Smooth muscle cell (in vitro differentiated cells): ENCODE results near the gene ENHO. TPM values are rescaled to one million over a fixed set of nuclear protein-coding genes. Genes with fewer than 3 reads are reported as not detected.

ENCODE experiments used
- DNase-seq: peaks from one replicate; lab custom pipeline; 2025; ENCODE audit not compliant: unreplicated experiment; lab: John Stamatoyannopoulos, UW
- H2AFZ ChIP-seq: fragments of 200-600 bp; sonication (generic); 2 replicates; pipeline ENCODE4 v1.6.0; 2016; ENCODE audit warnings: antibody characterized with exemption, low read depth, mild to moderate bottlenecking
- H3F3A ChIP-seq: fragments of 200-600 bp; sonication (generic); 2 replicates; pipeline ENCODE4 v1.6.0; 2017; ENCODE audit warnings: antibody characterized with exemption, low read depth
- H3K27ac ChIP-seq: fragments of 200-600 bp; sonication (generic); 2 replicates; pipeline ENCODE4 v1.5.1; 2016; ENCODE audit warnings: low read depth, mild to moderate bottlenecking
- H3K27me3 ChIP-seq: fragments of 200-600 bp; sonication (generic); 2 replicates; pipeline ENCODE4 v1.6.1; 2016; ENCODE audit warnings: low read depth, mild to moderate bottlenecking
- H3K36me3 ChIP-seq: fragments of 200-600 bp; sonication (generic); 2 replicates; pipeline ENCODE4 v1.5.1; 2016; ENCODE audit warnings: low read depth
- H3K4me1 ChIP-seq: fragments of 200-600 bp; sonication (generic); 2 replicates; pipeline ENCODE4 v1.5.1; 2016; ENCODE audit warnings: low read depth
- H3K4me2 ChIP-seq: fragments of 200-600 bp; sonication (generic); 2 replicates; pipeline ENCODE4 v1.6.0; 2016; ENCODE audit warnings: mild to moderate bottlenecking
- H3K4me3 ChIP-seq: fragments of 200-600 bp; sonication (generic); 2 replicates; pipeline ENCODE4 v1.5.1; 2016; ENCODE audit warnings: mild to moderate bottlenecking
- H3K79me2 ChIP-seq: fragments of 200-600 bp; sonication (generic); 2 replicates; pipeline ENCODE4 v1.6.0; 2016; ENCODE audit warnings: low read depth, mild to moderate bottlenecking
- H3K9ac ChIP-seq: fragments of 200-600 bp; sonication (generic); 2 replicates; pipeline ENCODE4 v1.6.0; 2016; ENCODE audit warnings: low read depth
- H3K9me3 ChIP-seq: fragments of 200-600 bp; sonication (generic); replicated peaks from 2 replicates; pipeline ENCODE4 v1.5.1; 2016; ENCODE audit warnings: low read depth
- H4K20me1 ChIP-seq: fragments of 200-600 bp; sonication (generic); 2 replicates; pipeline ENCODE4 v1.6.0; 2016; ENCODE audit warnings: low read depth
- WGBS: methylation state at CpG from one replicate; pipeline ENCODE4 v1.1.7; 2016; ENCODE audit warnings: low lambda C conversion rate; 5-methylcytosine and 5-hydroxymethylcytosine counted together
- polyA plus RNA-seq: library from polyadenylated mRNA; unstranded; fragments of >200 nt; fragmentation: Nextera tagmentation; extraction: Ambion mirVana; gene quantifications from 2 replicates; pipeline ENCODE4 v1.2.1, GENCODE V29; 2016
- total RNA-seq: library from RNA; depleted of rRNA; stranded (reverse); fragments of >200 nt; gene quantifications from 2 replicates; pipeline ENCODE4 v1.2.3, GENCODE V29; 2014
- TF ChIP-seq, protein P1 (sequence below): fragments of 200-600 bp; sonication (generic); IDR thresholded peaks from 2 replicates; pipeline ENCODE4 v1.5.1; 2017; ENCODE audit warnings: borderline replicate concordance, mild to moderate bottlenecking, antibody characterized with exemption; ENCODE audit not compliant: insufficient read depth, poor library complexity, severe bottlenecking

Gene ENHO
- total and polyA plus RNA-seq, 2 experiments from 2014 or later, result 0.97 TPM; not detected in 1

DNA sequence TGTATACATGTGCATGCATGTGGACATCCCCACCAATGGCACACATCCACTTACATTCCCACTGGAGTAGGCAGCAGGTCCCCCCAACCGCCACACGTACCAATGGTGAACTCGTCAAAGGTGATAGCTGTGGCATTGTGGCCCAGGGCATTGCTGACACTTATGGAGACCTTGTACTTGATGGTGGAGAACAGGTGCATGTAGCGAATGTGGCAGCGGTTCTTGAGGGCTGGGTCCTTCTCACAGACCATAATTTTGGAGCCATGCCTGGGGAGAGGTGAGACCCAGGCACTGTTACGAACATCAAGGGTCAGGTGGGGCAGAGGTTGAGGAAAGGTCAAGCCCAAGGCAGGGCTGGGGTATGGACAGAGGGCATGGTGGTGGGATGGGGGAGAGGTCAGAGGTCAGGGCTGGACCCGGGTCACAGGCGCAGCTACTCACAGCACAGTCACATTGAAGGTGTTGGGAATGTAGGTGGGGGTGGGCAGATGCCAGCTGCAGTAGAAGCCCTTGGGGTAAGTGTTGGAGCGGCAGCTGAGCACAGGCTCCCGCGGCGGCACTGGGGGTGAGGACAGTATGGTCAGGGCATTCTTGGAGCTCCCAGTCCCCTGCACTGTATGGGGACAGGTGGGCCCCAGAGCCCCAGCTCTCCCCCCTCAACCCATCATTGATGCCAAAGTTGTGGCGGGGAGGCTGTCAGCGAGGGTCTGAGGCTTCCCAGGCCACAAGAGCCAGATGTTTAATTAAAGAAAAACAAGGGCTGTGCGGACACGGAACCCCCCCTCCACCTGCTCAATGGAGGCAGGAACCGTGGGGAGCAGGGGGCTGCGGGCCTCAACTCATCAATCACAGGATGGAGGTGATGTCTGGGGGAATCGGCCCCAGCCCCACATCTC lies 34.9 kb upstream of the ENHO start:
- H3K4me2 ChIP-seq, result no peak overlapping the region
- H3F3A ChIP-seq, result peaks cover 9% of the 10 kb centered on the region
- 92% methylated on average over 19 of the region's 19 CpGs for WGBS
- H3K79me2 ChIP-seq, result no peaks in the 10 kb centered on the region
- H4K20me1 ChIP-seq, result no peaks in the 10 kb centered on the region
- H3K4me3 ChIP-seq, result no peak overlapping the region
- H3K36me3 ChIP-seq, result no peaks in the 10 kb centered on the region
- no peak overlapping the region for H3K9ac ChIP-seq
- peaks cover 27% of the 10 kb centered on the region for H3K4me1 ChIP-seq
- H2AFZ ChIP-seq, result no peak overlapping the region
- H3K27me3 ChIP-seq, result no peaks in the 10 kb centered on the region
- H3K9me3 ChIP-seq, result no peaks in the 10 kb centered on the region
- DNase-seq, result no peak
- TF ChIP-seq, protein P1, sequence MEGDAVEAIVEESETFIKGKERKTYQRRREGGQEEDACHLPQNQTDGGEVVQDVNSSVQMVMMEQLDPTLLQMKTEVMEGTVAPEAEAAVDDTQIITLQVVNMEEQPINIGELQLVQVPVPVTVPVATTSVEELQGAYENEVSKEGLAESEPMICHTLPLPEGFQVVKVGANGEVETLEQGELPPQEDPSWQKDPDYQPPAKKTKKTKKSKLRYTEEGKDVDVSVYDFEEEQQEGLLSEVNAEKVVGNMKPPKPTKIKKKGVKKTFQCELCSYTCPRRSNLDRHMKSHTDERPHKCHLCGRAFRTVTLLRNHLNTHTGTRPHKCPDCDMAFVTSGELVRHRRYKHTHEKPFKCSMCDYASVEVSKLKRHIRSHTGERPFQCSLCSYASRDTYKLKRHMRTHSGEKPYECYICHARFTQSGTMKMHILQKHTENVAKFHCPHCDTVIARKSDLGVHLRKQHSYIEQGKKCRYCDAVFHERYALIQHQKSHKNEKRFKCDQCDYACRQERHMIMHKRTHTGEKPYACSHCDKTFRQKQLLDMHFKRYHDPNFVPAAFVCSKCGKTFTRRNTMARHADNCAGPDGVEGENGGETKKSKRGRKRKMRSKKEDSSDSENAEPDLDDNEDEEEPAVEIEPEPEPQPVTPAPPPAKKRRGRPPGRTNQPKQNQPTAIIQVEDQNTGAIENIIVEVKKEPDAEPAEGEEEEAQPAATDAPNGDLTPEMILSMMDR, result no peak
- no peak overlapping the region for H3K27ac ChIP-seq

DNA sequence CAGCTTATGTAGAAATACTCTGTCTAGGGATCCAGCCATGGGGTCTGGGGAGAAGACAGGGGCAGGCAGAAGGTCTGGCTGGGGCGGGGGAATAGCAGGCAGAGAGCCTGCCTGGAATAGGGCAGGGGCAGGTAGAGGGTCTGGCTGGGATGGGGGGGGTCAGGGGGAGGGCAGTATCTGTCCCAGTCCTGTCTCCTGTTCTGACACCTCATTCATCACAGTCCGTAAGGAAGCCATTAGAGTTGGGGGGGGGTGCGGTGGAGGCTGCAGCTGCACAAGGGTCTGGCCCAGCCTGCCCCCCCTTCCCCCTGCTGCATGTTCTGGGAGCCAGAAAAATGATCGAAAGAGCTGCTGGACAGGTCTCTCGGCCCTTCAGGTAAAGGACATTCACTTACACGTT lies 34.2 kb upstream of the ENHO start:
- no peak overlapping the region for H3K9ac ChIP-seq
- H4K20me1 ChIP-seq, result no peaks in the 10 kb centered on the region
- 92% methylated on average over 6 of the region's 6 CpGs for WGBS
- no peaks in the 10 kb centered on the region for H3K27me3 ChIP-seq
- H3K9me3 ChIP-seq, result no peaks in the 10 kb centered on the region
- H3K4me2 ChIP-seq, result no peak overlapping the region
- H3K4me1 ChIP-seq, result peaks cover 27% of the 10 kb centered on the region
- no peak overlapping the region for H3K27ac ChIP-seq
- DNase-seq, result no peak
- TF ChIP-seq, protein P1, result no peak
- H3K36me3 ChIP-seq, result no peaks in the 10 kb centered on the region
- H3K4me3 ChIP-seq, result no peak overlapping the region
- H3K79me2 ChIP-seq, result no peaks in the 10 kb centered on the region
- H2AFZ ChIP-seq, result no peak overlapping the region
- H3F3A ChIP-seq, result peaks cover 9% of the 10 kb centered on the region

DNA sequence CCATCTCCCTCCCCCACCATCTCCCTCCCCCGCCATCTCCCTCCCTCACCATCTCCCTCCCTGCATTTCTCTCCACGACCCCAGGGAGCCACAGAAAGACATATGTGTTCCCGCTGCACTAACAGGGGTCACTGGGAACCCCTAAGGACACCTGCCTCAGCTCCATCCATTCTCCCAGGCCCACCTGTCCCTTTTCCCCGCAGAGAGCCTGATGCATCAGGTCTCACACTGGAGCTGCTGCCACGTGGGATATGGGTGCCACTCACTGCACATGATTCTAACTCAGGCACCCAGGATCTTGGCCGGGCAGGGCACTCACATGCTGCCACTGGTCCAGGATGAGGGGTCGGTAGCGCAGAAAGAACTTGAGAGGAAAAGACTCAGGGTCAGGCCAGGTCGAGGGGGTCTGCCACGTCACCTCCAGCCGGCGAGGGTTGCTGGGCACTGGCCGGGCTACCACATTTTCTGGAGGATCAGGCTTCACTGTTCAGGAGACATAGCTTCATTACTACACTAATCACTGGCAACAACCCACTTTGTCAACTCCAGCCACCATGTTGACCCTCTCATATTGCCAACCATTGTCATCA lies 33.2 kb upstream of the ENHO start:
- no peaks in the 10 kb centered on the region for H3K36me3 ChIP-seq
- no peaks in the 10 kb centered on the region for H3K27me3 ChIP-seq
- no peak overlapping the region for H3K4me2 ChIP-seq
- 90% methylated on average over 12 of the region's 13 CpGs for WGBS
- no peaks in the 10 kb centered on the region for H4K20me1 ChIP-seq
- H3K27ac ChIP-seq, result no peak overlapping the region
- no peaks in the 10 kb centered on the region for H3K79me2 ChIP-seq
- no peaks in the 10 kb centered on the region for H3K9me3 ChIP-seq
- DNase-seq, result no peak
- H3K9ac ChIP-seq, result no peak overlapping the region
- peaks cover 9% of the 10 kb centered on the region for H3F3A ChIP-seq
- TF ChIP-seq, protein P1, result no peak
- H3K4me3 ChIP-seq, result no peak overlapping the region
- H3K4me1 ChIP-seq, result peaks cover 24% of the 10 kb centered on the region
- H2AFZ ChIP-seq, result no peak overlapping the region
